Activated T-cell treated with anti-CD3 and anti-CD28 coated beads for 24 hours (primary cell): ENCODE data around the gene STIM1.
"Not testable (repeated sequence)": the region's sequence is repeated elsewhere in the genome, so short reads cannot be mapped to it uniquely, and the experiment has no call there.

Experiments used
- DNase-seq: peaks from one replicate; pipeline ENCODE4 v3.0.0-alpha.2; 2020; ENCODE audit warnings: low read depth

The STIM1 gene

DNA sequence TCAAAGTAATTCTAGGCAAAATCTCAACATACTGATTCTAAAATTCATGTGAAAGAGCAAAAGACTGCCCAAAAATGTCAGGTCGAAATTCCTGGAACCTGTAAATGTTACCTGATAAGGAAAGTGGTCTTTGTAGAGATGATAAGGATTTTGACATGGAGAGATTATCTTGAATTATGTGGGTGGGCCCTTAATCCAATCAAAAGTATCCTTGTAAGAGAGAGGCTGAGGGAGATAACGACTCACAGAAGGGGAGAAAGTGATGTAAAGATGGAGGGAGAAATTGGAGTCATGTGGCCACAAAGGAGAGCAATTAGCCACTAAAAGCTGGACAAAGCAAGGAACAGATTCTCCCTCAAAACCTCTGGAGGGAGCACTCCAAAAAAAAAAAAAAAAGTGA lies 259.7 kb downstream of the STIM1 start:
- no peak for DNase-seq

DNA sequence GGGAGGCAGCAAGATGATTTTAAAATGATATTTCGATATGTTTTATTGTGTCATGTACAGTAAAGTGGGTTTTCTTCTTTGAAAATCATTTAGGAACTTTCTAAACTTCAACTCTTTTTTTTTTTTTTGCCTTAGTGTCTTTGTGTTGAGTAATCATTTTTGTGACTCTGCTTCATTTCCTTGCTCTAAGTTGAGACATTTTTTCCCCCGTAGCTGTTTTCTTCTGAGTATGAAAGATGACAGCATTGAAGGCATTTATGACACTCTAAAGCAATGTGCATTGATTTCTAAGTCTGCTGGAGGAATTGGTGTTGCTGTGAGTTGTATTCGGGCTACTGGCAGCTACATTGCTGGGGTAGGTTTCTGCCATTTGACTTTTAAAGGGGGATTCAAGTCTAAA lies 262.6 kb downstream of the STIM1 start:
- no peak for DNase-seq

DNA sequence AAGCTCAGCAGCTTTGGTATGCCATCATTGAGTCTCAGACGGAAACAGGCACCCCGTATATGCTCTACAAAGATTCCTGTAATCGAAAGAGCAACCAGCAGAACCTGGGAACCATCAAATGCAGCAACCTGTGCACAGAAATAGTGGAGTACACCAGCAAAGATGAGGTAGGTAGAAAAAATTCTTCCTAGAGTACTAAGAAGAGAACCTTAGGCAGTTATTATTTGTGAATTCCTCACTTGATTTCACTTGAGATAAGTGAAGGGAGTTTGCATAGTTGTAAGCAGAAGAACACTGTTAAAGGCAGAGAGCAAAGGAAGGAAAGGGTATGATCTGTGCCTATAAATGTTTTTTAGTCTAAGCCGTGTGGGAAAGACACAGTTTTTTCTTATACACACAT lies 267.8 kb downstream of the STIM1 start:
- no peak for DNase-seq

GRCh38 chr11:4125141-4125540 lies 269.7 kb downstream of the STIM1 start:
- no peak for DNase-seq

GRCh38 chr11:4127357-4127756 lies 271.9 kb downstream of the STIM1 start:
- no peak for DNase-seq

DNA sequence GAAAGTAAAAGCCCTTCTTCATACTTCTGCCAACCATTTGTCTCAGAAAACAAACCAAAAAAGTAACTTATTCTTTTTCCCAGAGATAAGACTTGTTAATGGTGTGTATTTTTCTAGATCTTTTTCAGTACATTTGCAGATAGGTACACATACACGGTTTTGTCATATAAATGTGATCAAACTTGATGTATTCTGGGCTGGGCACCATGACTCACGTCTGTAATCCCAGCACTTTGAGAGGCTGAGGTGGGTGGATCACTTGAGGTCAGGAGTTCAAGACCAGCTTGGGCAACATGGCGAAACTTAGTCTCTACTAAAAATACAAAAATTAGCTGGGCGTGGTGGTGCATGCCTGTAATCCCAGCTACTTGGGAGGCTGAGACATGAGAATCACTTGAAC lies 274.8 kb downstream of the STIM1 start:
- not testable (repeated sequence) for DNase-seq

- DNase-seq, result no peak
Measured at GRCh38 chr11:4134806-4135205, 279.3 kb downstream of the STIM1 start.

DNA sequence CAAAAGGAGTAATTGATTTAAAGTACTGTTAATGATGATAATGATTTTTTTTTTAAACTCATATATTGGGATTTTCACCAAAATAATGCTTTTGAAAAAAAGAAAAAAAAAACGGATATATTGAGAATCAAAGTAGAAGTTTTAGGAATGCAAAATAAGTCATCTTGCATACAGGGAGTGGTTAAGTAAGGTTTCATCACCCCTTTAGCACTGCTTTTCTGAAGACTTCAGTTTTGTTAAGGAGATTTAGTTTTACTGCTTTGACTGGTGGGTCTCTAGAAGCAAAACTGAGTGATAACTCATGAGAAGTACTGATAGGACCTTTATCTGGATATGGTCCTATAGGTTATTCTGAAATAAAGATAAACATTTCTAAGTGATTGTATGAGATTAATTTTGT lies 283.0 kb downstream of the STIM1 start:
- no peak for DNase-seq

DNA sequence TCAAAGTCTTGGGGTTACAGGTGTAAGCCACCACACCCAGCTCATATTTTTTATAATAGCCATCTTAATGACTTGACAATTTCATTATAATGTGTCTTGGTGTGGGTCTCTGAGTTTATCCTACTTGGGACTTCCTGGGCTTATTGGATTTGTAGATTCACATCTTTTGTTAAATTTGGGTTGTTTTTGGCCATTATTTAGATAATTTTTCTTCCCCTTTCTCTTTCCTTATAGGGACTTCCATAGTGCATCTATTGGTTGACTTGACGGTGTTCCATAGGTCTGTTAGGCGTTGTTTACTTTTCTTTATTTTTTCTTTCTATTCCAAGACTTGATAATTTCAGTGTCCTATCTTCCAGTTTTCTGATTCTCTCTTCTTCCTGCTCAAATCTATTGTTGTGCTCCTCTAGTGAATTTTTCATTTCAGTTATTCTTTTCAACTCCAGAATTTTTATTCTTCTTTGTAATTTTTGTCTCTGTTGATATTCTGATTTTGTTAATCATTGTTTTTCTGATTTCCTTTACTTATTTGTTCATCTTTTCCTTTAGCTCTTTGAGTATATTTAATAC lies 284.7 kb downstream of the STIM1 start:
- no peak for DNase-seq
